ENCODE measurements around the gene TMEM200A. TPM values are rescaled to one million over a fixed set of nuclear protein-coding genes. Genes with fewer than 3 reads are reported as not detected.

Gene TMEM200A
- total and polyA plus RNA-seq, 2 donors (not counting 1 experiment from before 2014, with no cell fraction given), result 50.2 to 51.7 TPM

- Histone ChIP-seq H3K9ac (ENCODE audit: insufficient read depth, low read length) (no peak overlapping the region), H3K4me2 (ENCODE audit: extremely low read depth, insufficient read depth, low read length) (no peak overlapping the region), H3K4me3 (replicated peaks in 1 of 4; ENCODE audit: control extremely low read depth in 1 of 4, insufficient read depth in 1 of 4, low read depth in 3 of 4, low read length in 4 of 4) (no peak overlapping the region), H3K9me3 (ENCODE audit: control insufficient read depth, insufficient read depth, low read depth, low read length) (no peaks in the 10 kb centered on the region), H3K36me3 (ENCODE audit: control insufficient read depth, insufficient read depth, low read length) (no peaks in the 10 kb centered on the region), H3K27ac (ENCODE audit: insufficient read depth, low read length) (no peak overlapping the region), H4K20me1 (ENCODE audit: control insufficient read depth, extremely low read depth, insufficient read depth, low read length) (no peaks in the 10 kb centered on the region), H3K27me3 (ENCODE audit: control insufficient read depth, insufficient read depth, low read length) (no peaks in the 10 kb centered on the region), H3K79me2 (ENCODE audit: control insufficient read depth, insufficient read depth, low read length) (no peaks in the 10 kb centered on the region), H3K4me1 (ENCODE audit: control insufficient read depth, extremely low read depth, insufficient read depth, low read length) (no peaks in the 10 kb centered on the region), H2AFZ (ENCODE audit: low read length) (no peak overlapping the region)
- TF ChIP-seq CTCF (conservative IDR thresholded peaks at IDR 0.05 in 1 of 2, IDR thresholded peaks at IDR 0.05 in 1 of 2; ENCODE audit: low read depth in 1 of 2, low read length in 2 of 2) (no peak), EZH2 (IDR thresholded peaks at IDR 0.05; ENCODE audit: low read length, missing control alignments) (no peak)
- peak in 1 of 2 donors; percentile 24 for DNase-seq (ENCODE audit: low read depth in 2 of 2)
Measured at GRCh38 chr6:130459316-130459715, 93.5 kb downstream of the TMEM200A start.

GRCh38 chr6:130460934-130461333 lies 95.1 kb downstream of the TMEM200A start:
- Histone ChIP-seq H3K4me2 (ENCODE audit: extremely low read depth, insufficient read depth, low read length) (no peak overlapping the region), H2AFZ (ENCODE audit: low read length) (no peak overlapping the region), H4K20me1 (ENCODE audit: control insufficient read depth, extremely low read depth, insufficient read depth, low read length) (no peaks in the 10 kb centered on the region), H3K79me2 (ENCODE audit: control insufficient read depth, insufficient read depth, low read length) (no peaks in the 10 kb centered on the region), H3K27ac (ENCODE audit: insufficient read depth, low read length) (no peak overlapping the region), H3K9me3 (ENCODE audit: control insufficient read depth, insufficient read depth, low read depth, low read length) (no peaks in the 10 kb centered on the region), H3K27me3 (ENCODE audit: control insufficient read depth, insufficient read depth, low read length) (no peaks in the 10 kb centered on the region), H3K4me3 (replicated peaks in 1 of 4; ENCODE audit: control extremely low read depth in 1 of 4, insufficient read depth in 1 of 4, low read depth in 3 of 4, low read length in 4 of 4) (no peak overlapping the region), H3K4me1 (ENCODE audit: control insufficient read depth, extremely low read depth, insufficient read depth, low read length) (no peaks in the 10 kb centered on the region), H3K9ac (ENCODE audit: insufficient read depth, low read length) (no peak overlapping the region), H3K36me3 (ENCODE audit: control insufficient read depth, insufficient read depth, low read length) (no peaks in the 10 kb centered on the region)
- TF ChIP-seq EZH2 (IDR thresholded peaks at IDR 0.05; ENCODE audit: low read length, missing control alignments), result no peak
- TF ChIP-seq CTCF (conservative IDR thresholded peaks at IDR 0.05 in 1 of 2, IDR thresholded peaks at IDR 0.05 in 1 of 2; ENCODE audit: low read depth in 1 of 2, low read length in 2 of 2), result no peak
- DNase-seq (ENCODE audit: low read depth in 2 of 2), result no peak

- Histone ChIP-seq H2AFZ (ENCODE audit: low read length) (no peak overlapping the region), H3K79me2 (ENCODE audit: control insufficient read depth, insufficient read depth, low read length) (no peaks in the 10 kb centered on the region), H3K4me2 (ENCODE audit: extremely low read depth, insufficient read depth, low read length) (no peak overlapping the region), H3K4me1 (ENCODE audit: control insufficient read depth, extremely low read depth, insufficient read depth, low read length) (no peaks in the 10 kb centered on the region), H3K27me3 (ENCODE audit: control insufficient read depth, insufficient read depth, low read length) (no peaks in the 10 kb centered on the region), H3K4me3 (replicated peaks in 1 of 4; ENCODE audit: control extremely low read depth in 1 of 4, insufficient read depth in 1 of 4, low read depth in 3 of 4, low read length in 4 of 4) (no peak overlapping the region), H4K20me1 (ENCODE audit: control insufficient read depth, extremely low read depth, insufficient read depth, low read length) (no peaks in the 10 kb centered on the region), H3K36me3 (ENCODE audit: control insufficient read depth, insufficient read depth, low read length) (no peaks in the 10 kb centered on the region), H3K27ac (ENCODE audit: insufficient read depth, low read length) (no peak overlapping the region), H3K9ac (ENCODE audit: insufficient read depth, low read length) (no peak overlapping the region), H3K9me3 (ENCODE audit: control insufficient read depth, insufficient read depth, low read depth, low read length) (no peaks in the 10 kb centered on the region)
- peak in 1 of 2 donors; percentile 44 for DNase-seq (ENCODE audit: low read depth in 2 of 2)
- TF ChIP-seq EZH2 (IDR thresholded peaks at IDR 0.05; ENCODE audit: low read length, missing control alignments) (no peak), CTCF (conservative IDR thresholded peaks at IDR 0.05 in 1 of 2, IDR thresholded peaks at IDR 0.05 in 1 of 2; ENCODE audit: low read depth in 1 of 2, low read length in 2 of 2) (no peak)
Measured at GRCh38 chr6:130466052-130466747, 100.4 kb downstream of the TMEM200A start.
